Gastroesophageal sphincter (tissue), 4 donors: Measurements from ENCODE around the gene RUFY1. TPM values are rescaled to one million over a fixed set of nuclear protein-coding genes. Genes with fewer than 3 reads are reported as not detected.
"Not testable (repeated sequence)": the region's sequence is repeated elsewhere in the genome, so short reads cannot be mapped to it uniquely, and the experiment has no call there.

Experiments
- ATAC-seq: fragments of 150-250 bp; one replicate; pipeline ENCODE4 v1.9.1; 2016; ENCODE audit warnings: mild to moderate bottlenecking, moderate library complexity
- H3K27ac ChIP-seq, 4 donors: fragments of 200-600 bp; sonication (generic) in 3 of 4; 1 replicate in 3 of 4; 2 replicates in 1 of 4; pipeline ENCODE4 v1.5.1; 2016 to 2019
- H3K27me3 ChIP-seq: fragments of 200-600 bp; sonication (generic); one replicate; pipeline ENCODE4 v1.5.1; 2019
- H3K36me3 ChIP-seq, 2 donors: fragments of 200-600 bp; sonication (generic); one replicate each; pipeline ENCODE4 v1.5.1; 2019; ENCODE audit warnings: control low read depth in 1 of 2
- H3K4me1 ChIP-seq, 3 donors: fragments of 200-600 bp; sonication (generic); 1 replicate in 2 of 3; 2 replicates in 1 of 3; pipeline ENCODE4 v1.5.1; 2016 to 2019; ENCODE audit warnings: control low read depth in 2 of 3
- H3K4me3 ChIP-seq, 2 donors: fragments of 200-600 bp; sonication (generic); one replicate each; pipeline ENCODE4 v1.5.1; 2019; ENCODE audit warnings: mild to moderate bottlenecking in 1 of 2, moderate library complexity in 1 of 2
- H3K9me3 ChIP-seq, 3 donors: fragments of 200-600 bp; sonication (generic); one replicate each; pipeline ENCODE4 v1.5.1; 2017 to 2019; ENCODE audit warnings: control low read depth in 2 of 3
- CTCF ChIP-seq, 4 experiments: fragments of 200-600 bp in 2 of 4; fragments of 450-650 bp in 2 of 4; sonication (generic) in 1 of 4; IDR thresholded peaks; one replicate each; pipeline ENCODE4 v1.5.1; 2017 to 2019; ENCODE audit warnings: antibody characterized with exemption in 4 of 4, mild to moderate bottlenecking in 2 of 4, moderate library complexity in 2 of 4
- EP300 ChIP-seq: sonication (generic); formaldehyde crosslinking; IDR thresholded peaks from one replicate; pipeline ENCODE4 v1.6.1; 2017; ENCODE audit warnings: antibody characterized with exemption, mild to moderate bottlenecking
- POLR2A ChIP-seq, 2 donors: fragments of 450-650 bp; IDR thresholded peaks; one replicate each; pipeline ENCODE4 v1.6.1; 2017; ENCODE audit warnings: antibody characterized with exemption in 2 of 2, mild to moderate bottlenecking in 2 of 2, moderate library complexity in 1 of 2
- POLR2AphosphoS5 ChIP-seq: sonication (generic); formaldehyde crosslinking; IDR thresholded peaks from one replicate; pipeline ENCODE4 v1.6.1; 2017; ENCODE audit warnings: antibody characterized with exemption
- WGBS, 2 donors: methylation state at CpG; one replicate each; pipeline ENCODE4 v1.1.5; 2018; ENCODE audit warnings: low coverage in 1 of 2; 5-methylcytosine and 5-hydroxymethylcytosine counted together
- total RNA-seq, 4 donors: library from RNA; depleted of rRNA; stranded (reverse); fragments of >200 nt; gene quantifications; one replicate each; pipeline ENCODE4 v1.1.0, GENCODE V29; 2016

RUFY1 gene
- total RNA-seq, 4 donors from 2014 or later = 38.1 to 59.0 (median 54.8) TPM

GRCh38 chr5:179533907-179534306 lies 16.4 kb upstream of the RUFY1 start:
- no peak for TF ChIP-seq POLR2A (IDR thresholded peaks at IDR 0.05)
- WGBS, 2 donors = 85 to 94% methylated on average over 3 to 5 of the region's 5 CpGs
- ATAC-seq = no peak

GRCh38 chr5:179534431-179534830 lies 15.9 kb upstream of the RUFY1 start:
- peaks cover 0 to 16% (median 0%) of the 10 kb centered on the region in 3 donors for H3K4me1 ChIP-seq
- H3K27me3 ChIP-seq = no peaks in the 10 kb centered on the region
- ATAC-seq = no peak
- no peak overlapping the region for H3K4me3 ChIP-seq
- no peaks in the 10 kb centered on the region for H3K9me3 ChIP-seq
- no peak overlapping the region for H3K27ac ChIP-seq
- TF ChIP-seq POLR2AphosphoS5 = no peak
- no peak for TF ChIP-seq POLR2A (IDR thresholded peaks at IDR 0.05)
- no peak for TF ChIP-seq CTCF (IDR thresholded peaks at IDR 0.05)
- no peak for TF ChIP-seq EP300
- WGBS, 2 donors = 82 to 83% methylated on average over 4 to 9 of the region's 12 CpGs
- H3K36me3 ChIP-seq = no peaks in the 10 kb centered on the region

More at GRCh38 chr5:179533907-179534306, 16.4 kb upstream of the RUFY1 start:
- Histone ChIP-seq H3K9me3 (no peaks in the 10 kb centered on the region), H3K36me3 (no peaks in the 10 kb centered on the region), H3K27ac (no peak overlapping the region), H3K27me3 (no peaks in the 10 kb centered on the region), H3K4me3 (no peak overlapping the region), H3K4me1 (peaks cover 0 to 16% (median 0%) of the 10 kb centered on the region in 3 donors)

- Histone ChIP-seq H3K27ac (no peak overlapping the region), H3K27me3 (no peaks in the 10 kb centered on the region), H3K4me3 (no peak overlapping the region), H3K36me3 (no peaks in the 10 kb centered on the region), H3K9me3 (no peaks in the 10 kb centered on the region), H3K4me1 (no peaks in the 10 kb centered on the region)
- ATAC-seq = no peak
- WGBS, 2 donors = 67 to 75% methylated on average over 6 of the region's 6 CpGs
- TF ChIP-seq POLR2AphosphoS5 (no peak), EP300 (no peak), CTCF (IDR thresholded peaks at IDR 0.05) (no peak), POLR2A (IDR thresholded peaks at IDR 0.05) (no peak)
These were observed 13.7 kb upstream of the RUFY1 start for GRCh38 chr5:179536676-179537075.

GRCh38 chr5:179542170-179542569 lies 8.2 kb upstream of the RUFY1 start:
- Histone ChIP-seq H3K4me3 (no peak overlapping the region), H3K4me1 (no peaks in the 10 kb centered on the region), H3K27me3 (no peaks in the 10 kb centered on the region), H3K27ac (no peak overlapping the region), H3K9me3 (no peaks in the 10 kb centered on the region), H3K36me3 (no peaks in the 10 kb centered on the region)
- ATAC-seq = no peak
- TF ChIP-seq POLR2A (IDR thresholded peaks at IDR 0.05) (no peak), POLR2AphosphoS5 (no peak), CTCF (IDR thresholded peaks at IDR 0.05) (no peak), EP300 (no peak)
- WGBS, 2 donors = 84 to 86% methylated on average over 4 to 7 of the region's 7 CpGs

- H3K9me3 ChIP-seq, ATAC-seq, H3K36me3 ChIP-seq, H3K27me3 ChIP-seq, H3K27ac ChIP-seq, H3K4me1 ChIP-seq, H3K4me3 ChIP-seq: not testable (repeated sequence)
- WGBS, 2 donors = 40 to 97% methylated on average over 1 to 6 of the region's 15 CpGs
These were observed 7.1 kb upstream of the RUFY1 start for GRCh38 chr5:179543275-179543674.

GRCh38 chr5:179553006-179553405 lies 2.7 kb downstream of the RUFY1 start:
- Histone ChIP-seq H3K4me1 (peaks cover 2 to 64% (median 14%) of the 10 kb centered on the region in 3 donors), H3K27me3 (no peaks in the 10 kb centered on the region), H3K4me3 (no peak overlapping the region), H3K36me3 (no peaks in the 10 kb centered on the region), H3K9me3 (no peaks in the 10 kb centered on the region), H3K27ac (no peak overlapping the region)
- no peak for ATAC-seq
- TF ChIP-seq POLR2A (IDR thresholded peaks at IDR 0.05) (no peak), POLR2AphosphoS5 (no peak), CTCF (IDR thresholded peaks at IDR 0.05) (no peak), EP300 (no peak)
- WGBS, 2 donors = no CpG with 5 or more reads among the region's 4 CpGs
